GM21381 (cell line): Measurements from ENCODE around the gene SLC10A4.

Experiments used
- ATAC-seq: cut with Tn5 transposase; IDR thresholded peaks from one replicate; pipeline ENCODE4 v1.9.1; 2021; ENCODE audit warnings: mild to moderate bottlenecking, moderate library complexity; ENCODE audit not compliant: unreplicated experiment

Gene SLC10A4

GRCh38 chr4:48484494-48485168 is 1.5 kb downstream of the SLC10A4 start:
- ATAC-seq, result no peak

GRCh38 chr4:48489683-48490011 is 6.5 kb downstream of the SLC10A4 start:
- no peak for ATAC-seq

GRCh38 chr4:48490012-48490679 is 7.0 kb downstream of the SLC10A4 start, which contains the start of gene ZAR1:
Gene ZAR1 (plus strand): TSS chr4:48490252. CDS start chr4:48490292, 40 bp downstream.
- no peak for ATAC-seq

GRCh38 chr4:48490680-48491513 is 7.8 kb downstream of the SLC10A4 start:
- ATAC-seq, result no peak

GRCh38 chr4:48491514-48492176 is 8.5 kb downstream of the SLC10A4 start:
- ATAC-seq, result no peak

GRCh38 chr4:48493452-48494100 is 10.4 kb downstream of the SLC10A4 start:
- no peak for ATAC-seq

- no peak for ATAC-seq
Measured at GRCh38 chr4:48495941-48496340, 12.8 kb downstream of the SLC10A4 start.

GRCh38 chr4:48498895-48499294 is 15.8 kb downstream of the SLC10A4 start:
- ATAC-seq, result no peak

GRCh38 chr4:48499551-48500066 is 16.5 kb downstream of the SLC10A4 start:
- peak; percentile 80 for ATAC-seq

GRCh38 chr4:48503233-48504025 is 20.3 kb downstream of the SLC10A4 start:
- ATAC-seq, result no peak

- ATAC-seq, result no peak
Measured at GRCh38 chr4:48504026-48504330, 20.8 kb downstream of the SLC10A4 start.

- no peak for ATAC-seq
Measured at GRCh38 chr4:48504352-48504751, 21.2 kb downstream of the SLC10A4 start.

GRCh38 chr4:48506716-48507115 is 23.6 kb downstream of the SLC10A4 start:
- ATAC-seq, result no peak

- ATAC-seq, result no peak
Measured at GRCh38 chr4:48509543-48509942, 26.4 kb downstream of the SLC10A4 start.

- no peak for ATAC-seq
Measured at GRCh38 chr4:48518143-48518542, 35.0 kb downstream of the SLC10A4 start.

GRCh38 chr4:48526406-48526805 is 43.3 kb downstream of the SLC10A4 start:
- ATAC-seq, result no peak

GRCh38 chr4:48538358-48538757 is 55.2 kb downstream of the SLC10A4 start:
- no peak for ATAC-seq
